ENCODE measurements around the gene GTF2H4.
"Not testable (repeated sequence)": the region's sequence is repeated elsewhere in the genome, so short reads cannot be mapped to it uniquely, and the experiment has no call there.

Gene GTF2H4

DNA sequence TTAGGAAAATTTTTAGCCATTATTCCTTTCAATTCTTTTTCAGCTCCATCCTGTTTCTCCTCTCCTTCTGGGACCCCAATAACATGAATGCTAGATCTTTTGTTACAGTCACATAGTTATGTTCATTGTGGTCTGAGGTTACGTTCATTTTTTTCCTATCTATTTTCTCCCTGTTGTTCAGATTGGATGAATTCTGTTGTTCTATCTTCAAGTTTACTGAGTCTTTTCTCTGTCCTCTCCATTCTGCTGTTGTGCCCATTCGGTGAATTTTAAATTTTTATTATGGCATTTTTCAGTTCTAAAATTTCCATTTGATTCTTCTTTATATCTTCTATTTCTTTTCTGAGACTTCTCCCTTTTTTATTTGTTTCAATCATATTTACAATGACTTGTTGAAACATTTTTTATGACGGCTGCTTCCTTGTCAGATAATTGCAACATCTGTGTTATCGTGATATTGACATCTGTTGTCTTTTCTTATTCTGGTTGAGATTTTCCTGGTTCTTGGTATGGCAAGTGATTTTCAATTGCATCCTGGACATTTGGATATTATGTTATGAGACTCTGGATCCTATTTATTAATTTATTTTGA, 36.3 kb upstream of the GTF2H4 start:
- Histone ChIP-seq H2BK12ac (ENCODE audit: low read length) (no peak overlapping the region), H2AFZ (ENCODE audit: low read length) (no peak overlapping the region), H3K9me3 (replicated peaks in 1 of 2; ENCODE audit: control insufficient read depth in 2 of 2, insufficient read depth in 1 of 2, low read depth in 1 of 2, low read length in 2 of 2) (peaks cover 7 to 30% of the 10 kb centered on the region in 2 donors), H3K27me3 (ENCODE audit: control insufficient read depth in 3 of 3, insufficient read depth in 3 of 3, low read depth in 1 of 3, low read length in 3 of 3) (no peaks in the 10 kb centered on the region), H3K23ac (ENCODE audit: low read depth, low read length, poor library complexity) (no peak overlapping the region), H3K4me3 (ENCODE audit: low read length in 2 of 2) (no peak overlapping the region), H3K79me1 (ENCODE audit: low read depth, low read length) (no peaks in the 10 kb centered on the region), H2AK5ac (ENCODE audit: low read depth, low read length) (no peak overlapping the region), H3K27ac (replicated peaks; ENCODE audit: low read length) (no peak overlapping the region), H3K14ac (ENCODE audit: low read length) (no peak overlapping the region), H3K9ac (ENCODE audit: low read depth, low read length, poor library complexity) (no peak overlapping the region), H3K4ac (ENCODE audit: low read length) (no peak overlapping the region), H2BK5ac (ENCODE audit: low read length) (no peak overlapping the region), H4K91ac (ENCODE audit: low read depth, low read length, poor library complexity) (no peak overlapping the region), H2BK15ac (ENCODE audit: low read length) (no peak overlapping the region), H4K8ac (ENCODE audit: low read depth, low read length) (no peak overlapping the region), H3K4me1 (ENCODE audit: control insufficient read depth in 2 of 2, insufficient read depth in 1 of 2, low read depth in 1 of 2, low read length in 2 of 2) (no peaks in the 10 kb centered on the region), H3K18ac (ENCODE audit: low read length) (no peak overlapping the region), H3K36me3 (replicated peaks in 1 of 2; ENCODE audit: control insufficient read depth in 2 of 2, insufficient read depth in 2 of 2, low read length in 2 of 2) (no peaks in the 10 kb centered on the region), H3K4me2 (ENCODE audit: insufficient read depth, low read length, poor library complexity, severe bottlenecking) (no peak overlapping the region), H2BK120ac (ENCODE audit: low read depth, low read length) (no peak overlapping the region)
- no CpG with 5 or more reads among the region's 4 CpGs for WGBS, 2 donors (ENCODE audit: extremely low coverage in 2 of 2, insufficient read length in 2 of 2, insufficient replicate concordance in 1 of 2)
- DNase-seq (ENCODE audit: low spot score): no peak

DNA sequence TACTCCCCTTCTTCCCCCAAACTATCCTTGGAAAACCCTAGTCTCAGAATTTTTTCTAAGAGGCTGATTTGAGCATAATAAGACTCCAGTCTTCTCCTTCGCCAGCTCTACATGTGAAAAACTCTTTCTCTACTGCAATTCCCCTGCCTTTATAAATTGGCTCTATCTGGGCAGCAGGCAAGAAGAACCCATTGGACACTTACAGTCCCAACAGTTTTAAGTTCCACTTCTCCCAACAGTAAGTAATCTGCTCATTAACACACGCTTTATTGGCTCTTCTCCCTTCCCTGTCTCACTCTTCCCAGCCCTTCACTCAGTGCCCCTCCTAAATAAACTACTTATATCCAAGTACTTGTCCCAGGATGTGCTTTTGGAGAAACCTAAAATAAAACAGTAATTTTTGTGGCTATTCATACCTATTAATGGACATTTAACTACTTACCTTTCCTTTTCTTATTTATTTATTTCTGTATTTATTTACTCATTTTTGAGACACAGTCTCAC, 34.8 kb upstream of the GTF2H4 start:
- H3K9me3 ChIP-seq (replicated peaks in 1 of 2; ENCODE audit: control insufficient read depth in 2 of 2, insufficient read depth in 1 of 2, low read depth in 1 of 2, low read length in 2 of 2): peaks cover 7 to 30% of the 10 kb centered on the region in 2 donors
- no peak overlapping the region for H2AK5ac ChIP-seq (ENCODE audit: low read depth, low read length)
- H2BK5ac ChIP-seq (ENCODE audit: low read length): no peak overlapping the region
- no peaks in the 10 kb centered on the region for H3K36me3 ChIP-seq (replicated peaks in 1 of 2; ENCODE audit: control insufficient read depth in 2 of 2, insufficient read depth in 2 of 2, low read length in 2 of 2)
- no peak overlapping the region for H3K27ac ChIP-seq (replicated peaks; ENCODE audit: low read length)
- no peak overlapping the region for H2BK120ac ChIP-seq (ENCODE audit: low read depth, low read length)
- no peaks in the 10 kb centered on the region for H3K27me3 ChIP-seq (ENCODE audit: control insufficient read depth in 3 of 3, insufficient read depth in 3 of 3, low read depth in 1 of 3, low read length in 3 of 3)
- no peak overlapping the region for H3K4me3 ChIP-seq (ENCODE audit: low read length in 2 of 2)
- H3K4me1 ChIP-seq (ENCODE audit: control insufficient read depth in 2 of 2, insufficient read depth in 1 of 2, low read depth in 1 of 2, low read length in 2 of 2): peaks cover 8 to 9% of the 10 kb centered on the region in 2 donors
- no peak overlapping the region for H2AFZ ChIP-seq (ENCODE audit: low read length)
- H2BK12ac ChIP-seq (ENCODE audit: low read length): no peak overlapping the region
- H4K91ac ChIP-seq (ENCODE audit: low read depth, low read length, poor library complexity): no peak overlapping the region
- H3K9ac ChIP-seq (ENCODE audit: low read depth, low read length, poor library complexity): no peak overlapping the region
- WGBS, 2 donors (ENCODE audit: extremely low coverage in 2 of 2, insufficient read length in 2 of 2, insufficient replicate concordance in 1 of 2): no CpG with 5 or more reads among the region's 2 CpGs
- H3K18ac ChIP-seq (ENCODE audit: low read length): no peak overlapping the region
- no peaks in the 10 kb centered on the region for H3K79me1 ChIP-seq (ENCODE audit: low read depth, low read length)
- H4K8ac ChIP-seq (ENCODE audit: low read depth, low read length): no peak overlapping the region
- H3K4ac ChIP-seq (ENCODE audit: low read length): no peak overlapping the region
- no peak overlapping the region for H3K14ac ChIP-seq (ENCODE audit: low read length)
- H3K4me2 ChIP-seq (ENCODE audit: insufficient read depth, low read length, poor library complexity, severe bottlenecking): no peak overlapping the region
- DNase-seq (ENCODE audit: low spot score): no peak
- no peak overlapping the region for H2BK15ac ChIP-seq (ENCODE audit: low read length)
- H3K23ac ChIP-seq (ENCODE audit: low read depth, low read length, poor library complexity): no peak overlapping the region

- peaks cover 10 to 12% of the 10 kb centered on the region in 2 donors for H3K4me1 ChIP-seq (ENCODE audit: control insufficient read depth in 2 of 2, insufficient read depth in 1 of 2, low read depth in 1 of 2, low read length in 2 of 2)
- not testable (repeated sequence) for H3K36me3 ChIP-seq (replicated peaks in 1 of 2; ENCODE audit: control insufficient read depth in 2 of 2, insufficient read depth in 2 of 2, low read length in 2 of 2); DNase-seq (ENCODE audit: low spot score); H2BK15ac ChIP-seq (ENCODE audit: low read length); H2AFZ ChIP-seq (ENCODE audit: low read length); H3K4me3 ChIP-seq (ENCODE audit: low read length in 2 of 2); H3K27me3 ChIP-seq (ENCODE audit: control insufficient read depth in 3 of 3, insufficient read depth in 3 of 3, low read depth in 1 of 3, low read length in 3 of 3); H2AK5ac ChIP-seq (ENCODE audit: low read depth, low read length); H3K79me1 ChIP-seq (ENCODE audit: low read depth, low read length); H3K14ac ChIP-seq (ENCODE audit: low read length); H4K91ac ChIP-seq (ENCODE audit: low read depth, low read length, poor library complexity); H2BK5ac ChIP-seq (ENCODE audit: low read length); H3K27ac ChIP-seq (replicated peaks; ENCODE audit: low read length); H4K8ac ChIP-seq (ENCODE audit: low read depth, low read length); H3K18ac ChIP-seq (ENCODE audit: low read length); H3K23ac ChIP-seq (ENCODE audit: low read depth, low read length, poor library complexity); H3K9ac ChIP-seq (ENCODE audit: low read depth, low read length, poor library complexity); H2BK120ac ChIP-seq (ENCODE audit: low read depth, low read length); H2BK12ac ChIP-seq (ENCODE audit: low read length); H3K4ac ChIP-seq (ENCODE audit: low read length); H3K4me2 ChIP-seq (ENCODE audit: insufficient read depth, low read length, poor library complexity, severe bottlenecking)
- peaks cover 7 to 30% of the 10 kb centered on the region in 2 donors for H3K9me3 ChIP-seq (replicated peaks in 1 of 2; ENCODE audit: control insufficient read depth in 2 of 2, insufficient read depth in 1 of 2, low read depth in 1 of 2, low read length in 2 of 2)
- no CpG with 5 or more reads among the region's 3 CpGs for WGBS, 2 donors (ENCODE audit: extremely low coverage in 2 of 2, insufficient read length in 2 of 2, insufficient replicate concordance in 1 of 2)
Measured at GRCh38 chr6:30873795-30874194, 34.2 kb upstream of the GTF2H4 start.

DNA sequence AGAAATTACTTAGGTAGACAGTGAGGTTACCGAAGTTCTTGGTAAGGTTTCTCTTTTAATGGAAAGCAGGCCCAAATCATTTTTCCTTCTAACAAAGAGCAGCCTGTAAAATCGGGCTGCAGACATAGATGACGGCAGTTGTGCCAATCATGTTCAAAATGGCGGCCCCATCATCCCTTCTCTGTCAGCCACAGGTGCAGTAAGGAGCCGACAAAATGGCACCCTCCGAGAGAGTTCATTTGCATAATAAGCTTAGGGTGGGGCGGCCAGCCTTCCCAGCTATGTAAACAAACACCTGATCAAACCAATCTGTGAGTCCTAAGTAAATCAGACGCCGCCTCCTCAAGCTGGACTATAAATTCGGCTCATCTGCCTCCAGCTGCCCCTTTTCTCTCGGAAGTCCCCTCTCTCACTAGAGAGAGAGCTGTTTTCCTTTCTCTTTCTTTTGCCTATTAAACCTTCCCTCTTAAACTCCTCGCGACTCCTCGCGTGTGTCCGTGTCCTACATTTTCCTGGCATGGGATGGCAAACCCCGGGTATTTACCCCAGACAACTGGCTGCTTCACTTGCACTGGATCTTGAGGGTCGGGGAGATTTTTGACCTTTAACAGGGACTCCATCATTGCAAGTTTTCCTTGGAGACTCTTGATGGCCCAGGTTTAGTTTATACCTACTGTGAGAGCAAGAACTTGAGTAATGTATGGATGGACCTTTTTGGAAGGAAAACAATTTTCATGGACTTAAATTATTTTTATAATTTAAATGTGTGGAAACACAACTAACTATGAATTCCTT, 32.6 kb upstream of the GTF2H4 start:
- no peak overlapping the region for H3K9ac ChIP-seq (ENCODE audit: low read depth, low read length, poor library complexity)
- no peak for DNase-seq (ENCODE audit: low spot score)
- no peak overlapping the region for H3K4ac ChIP-seq (ENCODE audit: low read length)
- H2BK5ac ChIP-seq (ENCODE audit: low read length): no peak overlapping the region
- H3K4me1 ChIP-seq (ENCODE audit: control insufficient read depth in 2 of 2, insufficient read depth in 1 of 2, low read depth in 1 of 2, low read length in 2 of 2): peaks cover 19 to 21% of the 10 kb centered on the region in 2 donors
- H3K79me1 ChIP-seq (ENCODE audit: low read depth, low read length): no peaks in the 10 kb centered on the region
- no peak overlapping the region for H3K4me2 ChIP-seq (ENCODE audit: insufficient read depth, low read length, poor library complexity, severe bottlenecking)
- H3K9me3 ChIP-seq (replicated peaks in 1 of 2; ENCODE audit: control insufficient read depth in 2 of 2, insufficient read depth in 1 of 2, low read depth in 1 of 2, low read length in 2 of 2): peaks cover 7 to 30% of the 10 kb centered on the region in 2 donors
- no peaks in the 10 kb centered on the region for H3K27me3 ChIP-seq (ENCODE audit: control insufficient read depth in 3 of 3, insufficient read depth in 3 of 3, low read depth in 1 of 3, low read length in 3 of 3)
- no CpG with 5 or more reads among the region's 18 CpGs for WGBS, 2 donors (ENCODE audit: extremely low coverage in 2 of 2, insufficient read length in 2 of 2, insufficient replicate concordance in 1 of 2)
- H3K4me3 ChIP-seq (ENCODE audit: low read length in 2 of 2): no peak overlapping the region
- H2AFZ ChIP-seq (ENCODE audit: low read length): no peak overlapping the region
- no peak overlapping the region for H2BK15ac ChIP-seq (ENCODE audit: low read length)
- H3K23ac ChIP-seq (ENCODE audit: low read depth, low read length, poor library complexity): no peak overlapping the region
- H2BK120ac ChIP-seq (ENCODE audit: low read depth, low read length): no peak overlapping the region
- H4K8ac ChIP-seq (ENCODE audit: low read depth, low read length): no peak overlapping the region
- no peak overlapping the region for H2AK5ac ChIP-seq (ENCODE audit: low read depth, low read length)
- no peak overlapping the region for H3K27ac ChIP-seq (replicated peaks; ENCODE audit: low read length)
- H3K14ac ChIP-seq (ENCODE audit: low read length): no peak overlapping the region
- H3K18ac ChIP-seq (ENCODE audit: low read length): no peak overlapping the region
- no peak overlapping the region for H4K91ac ChIP-seq (ENCODE audit: low read depth, low read length, poor library complexity)
- H2BK12ac ChIP-seq (ENCODE audit: low read length): no peak overlapping the region
- H3K36me3 ChIP-seq (replicated peaks in 1 of 2; ENCODE audit: control insufficient read depth in 2 of 2, insufficient read depth in 2 of 2, low read length in 2 of 2): no peaks in the 10 kb centered on the region
